K562 (cell line): ENCODE measurements around the gene TBC1D5. TPM values are rescaled to one million over a fixed set of nuclear protein-coding genes. Genes with fewer than 3 reads are reported as not detected.

ENCODE experiments used
- ARID1B ChIP-seq: fragments of 450-650 bp; IDR thresholded peaks from 2 replicates; pipeline ENCODE4 v1.6.1; 2016; ENCODE audit warnings: antibody characterized with exemption, mild to moderate bottlenecking, inconsistent platforms
- CREM ChIP-seq: IDR thresholded peaks from 2 replicates; pipeline ENCODE4 v1.6.1; 2014; ENCODE audit warnings: antibody characterized with exemption, low read depth
- DDX20 ChIP-seq: fragments of 450-650 bp; IDR thresholded peaks from 2 replicates; pipeline ENCODE4 v1.6.1; 2016; ENCODE audit warnings: missing genetic modification characterization, low read depth, mild to moderate bottlenecking, missing compliant biosample characterization, moderate library complexity
- EP300 ChIP-seq: IDR thresholded peaks from 2 replicates; pipeline ENCODE4 v1.6.1; 2012; ENCODE audit warnings: low read length, improper control_type of control experiment
- ESRRA ChIP-seq: fragments of 450-650 bp; IDR thresholded peaks from 2 replicates; pipeline ENCODE4 v1.6.1; 2014; ENCODE audit warnings: low read depth, mild to moderate bottlenecking, moderate library complexity, borderline replicate concordance
- ETV1 ChIP-seq: fragments of 450-650 bp; conservative IDR thresholded peaks from 2 replicates; pipeline ENCODE4 v1.6.1; 2016; ENCODE audit warnings: missing genetic modification characterization, control low read depth, low read depth, missing compliant biosample characterization
- ETV6 ChIP-seq, 3 experiments: fragments of 150-350 bp in 1 of 3; sonication (generic) in 1 of 3; formaldehyde crosslinking in 1 of 3; IDR thresholded peaks; 2 replicates each; pipeline versions ENCODE4 v1.6.1 to v1.8.0; 2014 to 2022; ENCODE audit warnings: borderline replicate concordance in 2 of 3, low read depth in 2 of 3, antibody characterized with exemption in 1 of 3, low read length in 1 of 3, mild to moderate bottlenecking in 1 of 3, missing genetic modification reagents in 1 of 3
- GATAD2A ChIP-seq: fragments of 450-650 bp; IDR thresholded peaks from 2 replicates; pipeline ENCODE4 v1.6.1; 2017
- MAZ ChIP-seq, 2 experiments: fragments of 450-650 bp in 1 of 2; sonication (generic) in 1 of 2; formaldehyde crosslinking; IDR thresholded peaks in 1 of 2; conservative IDR thresholded peaks in 1 of 2; 2 replicates each; pipeline versions ENCODE4 v1.4.0 to v1.5.0; 2020; ENCODE audit warnings: mild to moderate bottlenecking in 1 of 2, missing genetic modification reagents in 1 of 2
- MECOM ChIP-seq: fragments of 250-450 bp; sonication (Bioruptor Pico); IDR thresholded peaks from 2 replicates; pipeline ENCODE4 v1.8.0; 2022; ENCODE audit warnings: inconsistent platforms
- MYC ChIP-seq, 2 experiments: fragments of 250-450 bp in 1 of 2; sonication (Bioruptor Pico) in 1 of 2; IDR thresholded peaks; 2 replicates each; pipeline versions ENCODE4 v1.5.1 to v1.6.1; 2012 to 2021; ENCODE audit warnings: low read depth in 2 of 2, borderline replicate concordance in 1 of 2, improper control_type of control experiment in 1 of 2, low read length in 1 of 2, mild to moderate bottlenecking in 1 of 2, moderate library complexity in 1 of 2
- NFE2 ChIP-seq: IDR thresholded peaks from 2 replicates; pipeline ENCODE4 v1.6.1; 2014; ENCODE audit warnings: antibody characterized with exemption, low read depth
- SAFB ChIP-seq: fragments of 200-400 bp; formaldehyde crosslinking; IDR thresholded peaks from 2 replicates; pipeline ENCODE4 v1.6.1; 2017; ENCODE audit warnings: low read depth, low read length, borderline replicate concordance
- SMARCA4 ChIP-seq: fragments of 450-650 bp; IDR thresholded peaks from 2 replicates; pipeline ENCODE4 v1.6.1; 2016
- polyA plus RNA-seq, 8 experiments: library from polyadenylated mRNA; depleted of rRNA in 4 of 8; stranded (reverse) in 5 of 8; unstranded in 3 of 8; fragments of >200 nt; fragmentation: Nextera tagmentation in 2 of 8; fragmentation: Illumina TruSeq in 1 of 8; extraction: Ambion mirVana in 2 of 8; extraction: Trizol in 1 of 8; gene quantifications; 2 replicates each; pipeline versions ENCODE4 v1.2.1 to v1.2.3, GENCODE V29; 2011 to 2014; ENCODE audit warnings: inconsistent platforms in 1 of 8, missing spikeins in 1 of 8
- total RNA-seq, 7 experiments: library from RNA; depleted of rRNA in 6 of 7; stranded (reverse); fragments of >200 nt in 6 of 7; fragmentation: Illumina TruSeq in 2 of 7; extraction: Trizol in 2 of 7; gene quantifications; 2 replicates each; pipeline versions ENCODE4 v1.2.1 to v1.2.3, GENCODE V29; 2011 to 2021; ENCODE audit warnings: low replicate concordance in 1 of 7
- TF ChIP-seq, protein P1 (sequence below), 3 experiments: fragments of 200-800 bp in 1 of 3; fragments of 250-450 bp in 1 of 3; fragments of 450-650 bp in 1 of 3; sonication (Bioruptor Pico) in 1 of 3; sonication (Bioruptor generic) in 1 of 3; formaldehyde crosslinking in 1 of 3; IDR thresholded peaks; 2 replicates each; pipeline versions ENCODE4 v1.6.1 to v1.8.0; 2016 to 2022; ENCODE audit warnings: mild to moderate bottlenecking in 2 of 3, missing genetic modification characterization in 2 of 3, missing compliant biosample characterization in 1 of 3, moderate library complexity in 1 of 3
- TF ChIP-seq, protein P2 (sequence below): sonication (generic); IDR thresholded peaks from 2 replicates; pipeline ENCODE4 v1.6.1; 2016
- TF ChIP-seq, protein P3 (sequence below): fragments of 450-650 bp; IDR thresholded peaks from 2 replicates; pipeline ENCODE4 v1.6.1; 2016
- TF ChIP-seq, protein P4 (sequence below): fragments of 250-450 bp; sonication (Bioruptor Pico); IDR thresholded peaks from 2 replicates; pipeline ENCODE4 v1.8.0; 2021; ENCODE audit warnings: mild to moderate bottlenecking, moderate library complexity
- TF ChIP-seq, protein P5 (sequence below), 2 experiments: fragments of 250-450 bp in 1 of 2; fragments of 450-650 bp in 1 of 2; sonication (Bioruptor Pico) in 1 of 2; IDR thresholded peaks; 2 replicates each; pipeline versions ENCODE4 v1.6.1 to v1.8.0; 2016 to 2021; ENCODE audit warnings: mild to moderate bottlenecking in 2 of 2, moderate library complexity in 2 of 2, missing compliant biosample characterization in 1 of 2, missing genetic modification characterization in 1 of 2

TBC1D5 gene
- total and polyA plus RNA-seq, 9 of the 15 experiments (the other 6 are each of a cell fraction or from before 2014, with no cell fraction given) = 2.9 to 38.1 (median 25.6) TPM

DNA sequence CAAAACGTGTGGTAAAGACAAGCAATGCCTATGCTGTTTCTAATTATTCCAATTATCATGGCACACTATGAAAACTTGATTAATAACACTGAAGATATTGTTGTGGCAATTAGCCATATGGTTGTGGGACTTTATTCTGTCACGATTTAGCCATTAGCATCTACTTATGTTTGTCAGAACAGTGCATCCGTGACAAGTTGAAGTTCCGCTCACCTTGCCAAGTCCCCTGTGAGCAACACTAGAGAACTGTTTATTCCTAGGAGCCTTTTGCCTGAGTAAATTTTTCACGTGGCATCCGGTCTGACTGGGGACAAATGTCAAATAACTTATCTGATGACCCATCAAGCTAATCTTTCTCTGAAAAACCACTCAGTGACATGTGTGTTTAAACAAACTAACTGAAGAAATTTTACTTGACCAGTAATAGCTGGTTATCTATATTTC, 403.3 kb downstream of the TBC1D5 start (continued):
- TF ChIP-seq, protein P1, sequence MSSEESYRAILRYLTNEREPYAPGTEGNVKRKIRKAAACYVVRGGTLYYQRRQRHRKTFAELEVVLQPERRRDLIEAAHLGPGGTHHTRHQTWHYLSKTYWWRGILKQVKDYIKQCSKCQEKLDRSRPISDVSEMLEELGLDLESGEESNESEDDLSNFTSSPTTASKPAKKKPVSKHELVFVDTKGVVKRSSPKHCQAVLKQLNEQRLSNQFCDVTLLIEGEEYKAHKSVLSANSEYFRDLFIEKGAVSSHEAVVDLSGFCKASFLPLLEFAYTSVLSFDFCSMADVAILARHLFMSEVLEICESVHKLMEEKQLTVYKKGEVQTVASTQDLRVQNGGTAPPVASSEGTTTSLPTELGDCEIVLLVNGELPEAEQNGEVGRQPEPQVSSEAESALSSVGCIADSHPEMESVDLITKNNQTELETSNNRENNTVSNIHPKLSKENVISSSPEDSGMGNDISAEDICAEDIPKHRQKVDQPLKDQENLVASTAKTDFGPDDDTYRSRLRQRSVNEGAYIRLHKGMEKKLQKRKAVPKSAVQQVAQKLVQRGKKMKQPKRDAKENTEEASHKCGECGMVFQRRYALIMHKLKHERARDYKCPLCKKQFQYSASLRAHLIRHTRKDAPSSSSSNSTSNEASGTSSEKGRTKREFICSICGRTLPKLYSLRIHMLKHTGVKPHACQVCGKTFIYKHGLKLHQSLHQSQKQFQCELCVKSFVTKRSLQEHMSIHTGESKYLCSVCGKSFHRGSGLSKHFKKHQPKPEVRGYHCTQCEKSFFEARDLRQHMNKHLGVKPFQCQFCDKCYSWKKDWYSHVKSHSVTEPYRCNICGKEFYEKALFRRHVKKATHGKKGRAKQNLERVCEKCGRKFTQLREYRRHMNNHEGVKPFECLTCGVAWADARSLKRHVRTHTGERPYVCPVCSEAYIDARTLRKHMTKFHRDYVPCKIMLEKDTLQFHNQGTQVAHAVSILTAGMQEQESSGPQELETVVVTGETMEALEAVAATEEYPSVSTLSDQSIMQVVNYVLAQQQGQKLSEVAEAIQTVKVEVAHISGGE (CRISPR knock-in tag; IDR thresholded peaks at IDR 0.05) = no peak
- TF ChIP-seq DDX20 (tag) = no peak
- peak; percentile 39; the same call in 1 of the 2 replicates for TF ChIP-seq NFE2
- peak; percentile 68 for TF ChIP-seq MECOM (CRISPR knock-in tag)
- peak; percentile 59 for TF ChIP-seq ARID1B
- TF ChIP-seq SAFB = no peak
- TF ChIP-seq, protein P2, sequence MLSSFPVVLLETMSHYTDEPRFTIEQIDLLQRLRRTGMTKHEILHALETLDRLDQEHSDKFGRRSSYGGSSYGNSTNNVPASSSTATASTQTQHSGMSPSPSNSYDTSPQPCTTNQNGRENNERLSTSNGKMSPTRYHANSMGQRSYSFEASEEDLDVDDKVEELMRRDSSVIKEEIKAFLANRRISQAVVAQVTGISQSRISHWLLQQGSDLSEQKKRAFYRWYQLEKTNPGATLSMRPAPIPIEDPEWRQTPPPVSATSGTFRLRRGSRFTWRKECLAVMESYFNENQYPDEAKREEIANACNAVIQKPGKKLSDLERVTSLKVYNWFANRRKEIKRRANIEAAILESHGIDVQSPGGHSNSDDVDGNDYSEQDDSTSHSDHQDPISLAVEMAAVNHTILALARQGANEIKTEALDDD = peak; percentile 93
- TF ChIP-seq GATAD2A = no peak
- 0 out of 2 replicates have a peak, but pooled peaks have one; percentile 26 for TF ChIP-seq ETV1 (tag)
- TF ChIP-seq, protein P3, sequence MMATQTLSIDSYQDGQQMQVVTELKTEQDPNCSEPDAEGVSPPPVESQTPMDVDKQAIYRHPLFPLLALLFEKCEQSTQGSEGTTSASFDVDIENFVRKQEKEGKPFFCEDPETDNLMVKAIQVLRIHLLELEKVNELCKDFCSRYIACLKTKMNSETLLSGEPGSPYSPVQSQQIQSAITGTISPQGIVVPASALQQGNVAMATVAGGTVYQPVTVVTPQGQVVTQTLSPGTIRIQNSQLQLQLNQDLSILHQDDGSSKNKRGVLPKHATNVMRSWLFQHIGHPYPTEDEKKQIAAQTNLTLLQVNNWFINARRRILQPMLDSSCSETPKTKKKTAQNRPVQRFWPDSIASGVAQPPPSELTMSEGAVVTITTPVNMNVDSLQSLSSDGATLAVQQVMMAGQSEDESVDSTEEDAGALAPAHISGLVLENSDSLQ = peak; percentile 71
- peak; percentile 6; the same call in 1 of the 2 replicates for TF ChIP-seq CREM
- TF ChIP-seq, protein P4, sequence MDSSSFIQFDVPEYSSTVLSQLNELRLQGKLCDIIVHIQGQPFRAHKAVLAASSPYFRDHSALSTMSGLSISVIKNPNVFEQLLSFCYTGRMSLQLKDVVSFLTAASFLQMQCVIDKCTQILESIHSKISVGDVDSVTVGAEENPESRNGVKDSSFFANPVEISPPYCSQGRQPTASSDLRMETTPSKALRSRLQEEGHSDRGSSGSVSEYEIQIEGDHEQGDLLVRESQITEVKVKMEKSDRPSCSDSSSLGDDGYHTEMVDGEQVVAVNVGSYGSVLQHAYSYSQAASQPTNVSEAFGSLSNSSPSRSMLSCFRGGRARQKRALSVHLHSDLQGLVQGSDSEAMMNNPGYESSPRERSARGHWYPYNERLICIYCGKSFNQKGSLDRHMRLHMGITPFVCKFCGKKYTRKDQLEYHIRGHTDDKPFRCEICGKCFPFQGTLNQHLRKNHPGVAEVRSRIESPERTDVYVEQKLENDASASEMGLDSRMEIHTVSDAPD (CRISPR knock-in tag) = no peak
- peak; percentile 80 for TF ChIP-seq EP300
- peak; percentile 49; the same call in 1 of the 2 replicates for TF ChIP-seq SMARCA4
- TF ChIP-seq, protein P5, sequence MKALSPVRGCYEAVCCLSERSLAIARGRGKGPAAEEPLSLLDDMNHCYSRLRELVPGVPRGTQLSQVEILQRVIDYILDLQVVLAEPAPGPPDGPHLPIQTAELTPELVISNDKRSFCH (CRISPR knock-in tag; IDR thresholded peaks at IDR 0.05) = no peak
- TF ChIP-seq, protein P5 (tag; IDR thresholded peaks at IDR 0.05) = 0 out of 2 replicates have a peak, but pooled peaks have one; percentile 63
- TF ChIP-seq MAZ (CRISPR knock-in tag; conservative IDR thresholded peaks at IDR 0.05 in 1 of 2, IDR thresholded peaks at IDR 0.05 in 1 of 2) = 0 out of 4 replicates have a peak, but pooled peaks of 1 of the 2 experiments have one; percentile 28
- TF ChIP-seq MYC (IDR thresholded peaks at IDR 0.05; ENCODE audit: low read depth, low read length) = peak; percentile 47; the same call in 1 of the 2 replicates
- no peak for TF ChIP-seq MYC (CRISPR knock-in tag; IDR thresholded peaks at IDR 0.05; ENCODE audit: borderline replicate concordance, low read depth)
- no peak for TF ChIP-seq ETV6 (IDR thresholded peaks at IDR 0.05; ENCODE audit: borderline replicate concordance in 1 of 2, low read depth in 2 of 2, low read length in 1 of 2)
- no peak for TF ChIP-seq ETV6 (CRISPR knock-in tag; IDR thresholded peaks at IDR 0.05; ENCODE audit: borderline replicate concordance)
- TF ChIP-seq ESRRA = peak; percentile 62; the same call in 1 of the 2 replicates
